Spleen (tissue), 7 donors: ENCODE results near the gene HOMER1.

Experiments
- POLR2A ChIP-seq, 3 donors: fragments of 450-650 bp; IDR thresholded peaks; one replicate each; pipeline ENCODE4 v1.5.1; 2017; ENCODE audit warnings: antibody characterized with exemption in 3 of 3, mild to moderate bottlenecking in 1 of 3
- POLR2AphosphoS5 ChIP-seq, 3 donors: sonication (generic); formaldehyde crosslinking; IDR thresholded peaks; one replicate each; pipeline ENCODE4 v1.5.1; 2017; ENCODE audit warnings: antibody characterized with exemption in 3 of 3
- TF ChIP-seq, protein P1 (sequence below), 11 experiments: fragments of 200-600 bp in 7 of 11; fragments of 450-650 bp in 4 of 11; sonication (generic) in 4 of 11; IDR thresholded peaks in 8 of 11; conservative IDR thresholded peaks in 3 of 11; 1 replicate in 7 of 11; 2 replicates in 4 of 11; pipeline versions ENCODE4 v1.4.0 to v1.8.0; 2016 to 2021; ENCODE audit warnings: antibody characterized with exemption in 11 of 11, inconsistent platforms in 4 of 11, mild to moderate bottlenecking in 1 of 11
- donor health status: DM: no; HTN: no; CAD: no; lungs with moderate emphysema.
- donor health status: DM: no; HTN: no; CAD: no.
- donor health status: DM: no; HTN: no; CAD: no.

DNA sequence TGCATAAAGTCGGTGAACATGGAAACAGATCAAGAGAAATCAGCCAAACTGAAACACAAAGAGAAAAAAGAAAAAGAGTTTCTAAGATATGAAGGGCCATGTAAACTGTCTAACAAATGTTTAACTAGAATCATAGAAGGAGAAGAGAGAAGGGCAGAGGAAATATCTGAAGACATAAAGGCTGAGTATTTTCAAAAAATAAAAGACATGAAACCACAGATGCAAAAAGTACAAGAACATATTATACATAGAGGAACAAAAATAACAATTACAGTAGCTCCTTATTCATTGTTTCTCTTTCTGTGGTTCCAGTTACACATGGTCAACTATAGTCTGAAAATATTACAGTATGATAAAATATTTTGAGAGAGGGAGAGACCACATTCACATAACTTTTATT lies 106.3 kb downstream of the HOMER1 start:
- no peak for TF ChIP-seq POLR2A (IDR thresholded peaks at IDR 0.05)
- TF ChIP-seq, protein P1, sequence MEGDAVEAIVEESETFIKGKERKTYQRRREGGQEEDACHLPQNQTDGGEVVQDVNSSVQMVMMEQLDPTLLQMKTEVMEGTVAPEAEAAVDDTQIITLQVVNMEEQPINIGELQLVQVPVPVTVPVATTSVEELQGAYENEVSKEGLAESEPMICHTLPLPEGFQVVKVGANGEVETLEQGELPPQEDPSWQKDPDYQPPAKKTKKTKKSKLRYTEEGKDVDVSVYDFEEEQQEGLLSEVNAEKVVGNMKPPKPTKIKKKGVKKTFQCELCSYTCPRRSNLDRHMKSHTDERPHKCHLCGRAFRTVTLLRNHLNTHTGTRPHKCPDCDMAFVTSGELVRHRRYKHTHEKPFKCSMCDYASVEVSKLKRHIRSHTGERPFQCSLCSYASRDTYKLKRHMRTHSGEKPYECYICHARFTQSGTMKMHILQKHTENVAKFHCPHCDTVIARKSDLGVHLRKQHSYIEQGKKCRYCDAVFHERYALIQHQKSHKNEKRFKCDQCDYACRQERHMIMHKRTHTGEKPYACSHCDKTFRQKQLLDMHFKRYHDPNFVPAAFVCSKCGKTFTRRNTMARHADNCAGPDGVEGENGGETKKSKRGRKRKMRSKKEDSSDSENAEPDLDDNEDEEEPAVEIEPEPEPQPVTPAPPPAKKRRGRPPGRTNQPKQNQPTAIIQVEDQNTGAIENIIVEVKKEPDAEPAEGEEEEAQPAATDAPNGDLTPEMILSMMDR (IDR thresholded peaks at IDR 0.05 in 8 of 11, conservative IDR thresholded peaks at IDR 0.05 in 3 of 11), result no peak
- TF ChIP-seq POLR2AphosphoS5 (IDR thresholded peaks at IDR 0.05), result no peak
